ENCODE data around the gene LSM7. TPM values are rescaled to one million over a fixed set of nuclear protein-coding genes. Genes with fewer than 3 reads are reported as not detected.
A peak's percentile ranks its signal among the peaks of the same experiment; 100 is the strongest.

The LSM7 gene
- total and polyA plus RNA-seq, 8 donors = 59.3 to 104 (median 96.0) TPM

DNA sequence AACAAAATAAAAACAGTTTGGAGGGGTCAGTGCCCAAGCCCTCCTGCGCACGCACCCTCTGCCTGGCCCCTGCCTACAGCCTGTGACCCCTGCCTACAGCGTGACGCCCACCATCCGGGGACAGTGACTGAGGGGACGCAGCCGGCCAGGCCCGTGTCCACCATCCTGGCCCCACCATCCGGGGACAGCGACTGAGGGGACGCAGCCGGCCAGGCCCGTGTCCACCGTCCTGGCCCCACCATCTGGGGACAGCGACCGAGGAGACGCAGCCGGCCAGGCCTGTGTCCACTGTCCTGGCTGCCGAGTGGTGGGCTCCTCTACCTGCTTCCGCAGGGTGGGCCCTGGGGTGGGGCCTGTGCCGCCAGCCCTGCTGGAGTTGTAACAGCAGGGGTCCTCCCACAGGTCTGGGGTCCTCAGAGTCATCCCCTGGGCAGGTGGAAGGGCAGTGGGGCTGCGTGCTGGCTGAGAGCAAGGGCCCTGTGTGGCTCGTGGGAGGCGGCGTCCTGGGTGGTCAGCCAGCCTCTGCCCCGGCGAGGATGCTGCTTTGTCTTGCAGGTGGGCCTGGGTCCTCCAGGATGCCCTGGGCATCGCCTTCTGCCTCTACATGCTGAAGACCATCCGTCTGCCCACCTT, 14.4 kb upstream of the LSM7 start:
- no peak overlapping the region for H3K4me3 ChIP-seq
- intact Hi-C loops (cut with DNase I) = no loop called here
- H3K4me1 ChIP-seq = no peaks in the 10 kb centered on the region
- peak in 1 of 4 donors; percentile 55 for DNase-seq
- H3K36me3 ChIP-seq = peaks cover 0 to 62% of the 10 kb centered on the region in 2 donors
- TF ChIP-seq, protein P1, sequence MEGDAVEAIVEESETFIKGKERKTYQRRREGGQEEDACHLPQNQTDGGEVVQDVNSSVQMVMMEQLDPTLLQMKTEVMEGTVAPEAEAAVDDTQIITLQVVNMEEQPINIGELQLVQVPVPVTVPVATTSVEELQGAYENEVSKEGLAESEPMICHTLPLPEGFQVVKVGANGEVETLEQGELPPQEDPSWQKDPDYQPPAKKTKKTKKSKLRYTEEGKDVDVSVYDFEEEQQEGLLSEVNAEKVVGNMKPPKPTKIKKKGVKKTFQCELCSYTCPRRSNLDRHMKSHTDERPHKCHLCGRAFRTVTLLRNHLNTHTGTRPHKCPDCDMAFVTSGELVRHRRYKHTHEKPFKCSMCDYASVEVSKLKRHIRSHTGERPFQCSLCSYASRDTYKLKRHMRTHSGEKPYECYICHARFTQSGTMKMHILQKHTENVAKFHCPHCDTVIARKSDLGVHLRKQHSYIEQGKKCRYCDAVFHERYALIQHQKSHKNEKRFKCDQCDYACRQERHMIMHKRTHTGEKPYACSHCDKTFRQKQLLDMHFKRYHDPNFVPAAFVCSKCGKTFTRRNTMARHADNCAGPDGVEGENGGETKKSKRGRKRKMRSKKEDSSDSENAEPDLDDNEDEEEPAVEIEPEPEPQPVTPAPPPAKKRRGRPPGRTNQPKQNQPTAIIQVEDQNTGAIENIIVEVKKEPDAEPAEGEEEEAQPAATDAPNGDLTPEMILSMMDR (IDR thresholded peaks at IDR 0.05) = no peak
- H3K9me3 ChIP-seq = no peaks in the 10 kb centered on the region
- H3K27me3 ChIP-seq = no peaks in the 10 kb centered on the region
- no peak for ATAC-seq
- no peak overlapping the region for H3K27ac ChIP-seq

DNA sequence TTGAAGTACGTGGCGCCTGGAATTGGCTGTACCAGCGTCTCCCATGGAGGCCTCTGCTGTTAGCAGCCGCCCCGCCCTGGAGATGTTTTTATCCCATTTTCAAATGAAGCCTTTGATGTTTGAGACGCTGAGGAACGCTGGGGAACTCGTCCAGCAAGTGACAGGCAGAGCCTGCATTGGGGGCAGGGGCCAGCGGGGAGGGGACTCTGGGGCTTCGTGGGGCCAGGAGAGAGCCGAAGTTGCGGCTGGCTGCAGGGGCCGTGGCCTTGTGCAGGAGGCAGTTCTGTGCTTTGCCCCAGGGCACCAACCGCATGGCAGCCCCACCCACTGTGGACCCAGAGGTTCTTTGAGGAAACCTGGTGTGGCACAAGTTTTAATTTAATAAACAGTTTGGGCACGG, 13.6 kb upstream of the LSM7 start:
- TF ChIP-seq, protein P1 (IDR thresholded peaks at IDR 0.05) = no peak
- no peaks in the 10 kb centered on the region for H3K27me3 ChIP-seq
- no peak overlapping the region for H3K27ac ChIP-seq
- no peak for ATAC-seq
- no peaks in the 10 kb centered on the region for H3K9me3 ChIP-seq
- H3K4me3 ChIP-seq = no peak overlapping the region
- peaks cover 0 to 70% of the 10 kb centered on the region in 2 donors for H3K36me3 ChIP-seq
- intact Hi-C loops (cut with DNase I) = no loop called here
- H3K4me1 ChIP-seq = no peaks in the 10 kb centered on the region
- peak in 2 of 4 donors; percentile 66 to 72 for DNase-seq

DNA sequence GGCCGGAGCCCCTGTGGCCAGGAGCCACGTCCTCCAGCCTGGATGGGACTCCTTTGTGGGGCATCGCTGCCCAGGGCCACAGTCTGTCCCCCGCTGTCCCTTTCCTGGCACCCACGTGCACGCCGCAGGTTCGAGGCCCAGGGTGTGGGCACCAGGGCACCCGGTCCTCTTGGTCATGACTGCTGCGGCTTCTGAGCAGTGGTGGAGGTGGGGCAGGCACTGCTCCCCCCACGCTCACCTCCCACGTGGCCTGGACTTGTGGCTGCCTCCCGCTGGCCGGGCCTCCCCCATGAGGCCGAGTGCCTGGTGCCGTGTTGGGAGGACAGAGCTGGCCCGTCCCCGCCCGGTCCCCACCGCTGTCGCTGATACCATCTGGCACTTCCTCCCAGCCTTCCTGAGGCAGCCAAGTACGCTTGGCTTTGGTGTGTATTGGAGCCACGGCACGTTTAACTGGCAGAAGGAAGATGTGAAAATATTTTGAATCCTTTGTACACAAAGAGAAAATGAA, 12.9 kb upstream of the LSM7 start:
- Histone ChIP-seq H3K4me3 (no peak overlapping the region), H3K27me3 (no peaks in the 10 kb centered on the region), H3K27ac (no peak overlapping the region), H3K9me3 (no peaks in the 10 kb centered on the region), H3K4me1 (no peaks in the 10 kb centered on the region), H3K36me3 (peaks cover 0 to 63% of the 10 kb centered on the region in 2 donors)
- ATAC-seq (no peak), DNase-seq (peak in 1 of 4 donors; percentile 62)
- intact Hi-C loops (cut with DNase I) = no loop called here
- TF ChIP-seq, protein P1 (IDR thresholded peaks at IDR 0.05) = no peak

DNA sequence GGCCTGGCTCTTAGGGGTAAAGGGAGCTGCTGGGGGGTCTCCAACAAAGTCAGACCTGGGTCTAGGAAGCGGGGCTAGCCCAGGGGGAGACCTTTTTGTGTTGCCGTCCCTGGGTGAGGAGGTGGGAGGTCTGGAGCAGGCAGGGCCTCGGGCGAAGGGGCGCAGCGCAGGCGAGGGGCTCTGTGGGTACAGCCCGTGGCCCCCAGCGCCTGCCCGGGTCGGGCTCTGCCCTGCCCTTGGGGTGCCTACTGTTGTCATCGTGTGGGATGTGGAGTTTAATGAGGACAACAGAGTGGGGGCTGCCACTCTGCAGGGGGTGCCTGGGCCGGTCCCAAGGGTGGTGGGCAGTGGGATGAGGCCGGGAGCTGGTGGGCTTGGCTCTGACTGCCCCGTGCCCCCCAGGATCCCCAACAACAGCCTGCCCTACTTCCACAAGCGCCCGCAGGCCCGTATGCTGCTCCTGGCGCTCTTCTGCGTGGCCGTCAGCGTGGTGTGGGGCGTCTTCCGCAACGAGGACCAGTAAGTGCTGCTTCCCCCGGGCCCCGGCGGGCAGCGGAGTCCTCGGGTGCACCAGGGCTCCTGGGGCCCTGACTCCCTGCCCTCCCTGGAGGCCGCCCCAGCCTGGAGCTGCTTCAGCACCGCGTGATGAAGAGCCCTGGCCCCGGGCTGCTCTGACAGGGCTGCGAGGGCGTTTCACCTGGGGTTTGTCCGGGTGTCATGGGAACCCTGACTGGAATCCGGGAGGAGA, 12.3 kb upstream of the LSM7 start:
- H3K36me3 ChIP-seq = peaks cover 0 to 61% of the 10 kb centered on the region in 2 donors
- intact Hi-C loops (cut with DNase I) = no loop called here
- ATAC-seq (no peak), DNase-seq (peak in 1 of 4 donors; percentile 59)
- H3K27me3 ChIP-seq = no peaks in the 10 kb centered on the region
- TF ChIP-seq, protein P1 (IDR thresholded peaks at IDR 0.05) = no peak
- H3K4me1 ChIP-seq = no peaks in the 10 kb centered on the region
- H3K27ac ChIP-seq = no peak overlapping the region
- no peaks in the 10 kb centered on the region for H3K9me3 ChIP-seq
- no peak overlapping the region for H3K4me3 ChIP-seq

DNA sequence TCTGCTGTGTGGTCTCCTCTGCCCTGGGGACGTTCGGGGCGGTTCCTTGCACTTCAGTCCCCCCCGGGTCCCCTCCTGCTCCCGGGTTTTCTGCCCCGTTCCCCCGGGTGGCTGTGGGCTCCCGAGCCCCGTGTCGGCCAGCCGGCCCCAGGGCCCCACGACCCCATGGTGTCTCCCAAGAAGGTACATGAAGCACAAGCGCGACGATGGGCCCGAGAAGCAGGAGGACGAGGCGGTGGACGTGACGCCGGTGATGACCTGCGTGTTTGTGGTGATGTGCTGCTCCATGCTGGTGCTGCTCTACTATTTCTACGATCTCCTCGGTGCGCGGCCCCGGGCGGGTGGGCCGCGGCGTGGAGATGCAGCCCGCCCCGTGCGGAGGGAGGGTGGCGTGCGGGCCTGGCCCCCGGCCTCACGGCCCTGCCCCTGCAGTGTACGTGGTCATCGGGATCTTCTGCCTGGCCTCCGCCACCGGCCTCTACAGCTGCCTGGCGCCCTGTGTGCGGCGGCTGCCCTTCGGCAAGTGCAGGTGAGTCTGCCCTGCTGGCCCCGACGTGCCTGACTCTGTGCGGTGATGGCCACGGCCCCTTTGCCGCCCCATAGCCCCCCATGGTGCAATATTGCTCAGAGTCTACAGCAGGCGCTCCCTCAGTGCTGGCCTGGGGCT, 11.4 kb upstream of the LSM7 start:
- H3K36me3 ChIP-seq = peaks cover 0 to 58% of the 10 kb centered on the region in 2 donors
- H3K27ac ChIP-seq = no peak overlapping the region

More for the DNA sequence above, 11.4 kb upstream of the LSM7 start:
- Histone ChIP-seq H3K27me3 (no peaks in the 10 kb centered on the region), H3K4me3 (no peak overlapping the region), H3K9me3 (no peaks in the 10 kb centered on the region), H3K4me1 (no peaks in the 10 kb centered on the region)
- TF ChIP-seq, protein P1 (IDR thresholded peaks at IDR 0.05) = no peak
- no peak for ATAC-seq
- intact Hi-C loops (cut with DNase I) = no loop called here
- peak in 1 of 4 donors; percentile 67 for DNase-seq

All from left lung (tissue), 10 donors.